GM19455 (cell line): ENCODE results near the gene ZSCAN18.
"Not testable (repeated sequence)": the region's sequence is repeated elsewhere in the genome, so short reads cannot be mapped to it uniquely, and the experiment has no call there.

Experiments used
- ATAC-seq: cut with Tn5 transposase; IDR thresholded peaks from one replicate; pipeline ENCODE4 v1.9.1; 2021; ENCODE audit not compliant: unreplicated experiment

The ZSCAN18 gene

GRCh38 chr19:58097781-58098681 is at the start of gene ZSCAN18:
TSS of gene ZSCAN18 (minus strand) at chr19:58098231. CDS start at chr19:58090267, 7,964 bp downstream.
- ATAC-seq = no peak

- not testable (repeated sequence) for ATAC-seq
Measured at GRCh38 chr19:58147475-58147874, 49.4 kb upstream of the ZSCAN18 start.

DNA sequence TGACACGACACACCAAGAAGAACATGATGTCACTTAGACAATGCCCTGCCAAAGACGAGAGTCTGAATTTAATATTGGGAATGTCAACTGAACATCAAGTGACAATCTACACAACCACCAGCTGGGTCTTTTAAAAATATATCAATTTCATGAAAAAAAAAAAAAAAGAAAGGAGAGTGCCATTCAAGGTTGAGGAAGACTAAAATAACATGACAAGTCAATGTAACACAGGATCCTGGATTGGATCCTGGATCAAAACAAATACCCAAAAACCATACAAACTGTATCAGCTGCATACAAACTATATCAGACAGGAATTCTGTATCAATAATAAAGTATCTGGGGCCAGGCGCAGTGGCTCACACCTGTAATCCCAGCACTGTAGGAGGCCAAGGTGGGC is 47.8 kb upstream of the ZSCAN18 start:
- ATAC-seq = no peak

- ATAC-seq = no peak
Measured at GRCh38 chr19:58134244-58134643, 36.2 kb upstream of the ZSCAN18 start.

DNA sequence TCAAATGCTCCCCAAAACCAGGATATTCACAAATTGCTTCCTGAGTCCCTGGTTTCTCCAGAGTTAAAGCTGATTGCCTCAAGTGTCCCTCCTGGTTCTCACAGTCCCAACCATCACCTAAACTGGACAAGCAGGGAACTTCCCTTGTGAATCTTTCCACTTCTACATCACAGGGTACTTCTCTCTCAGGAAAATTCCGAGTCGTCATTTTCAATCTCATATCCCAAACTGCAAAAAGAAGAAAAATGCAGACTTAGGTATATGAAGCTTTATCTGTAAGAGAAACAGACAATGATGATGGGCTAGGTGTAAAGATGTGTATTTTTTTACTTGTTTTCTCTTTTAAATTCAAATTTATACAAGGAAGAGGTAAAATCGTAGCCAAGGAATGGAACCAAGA is 31.3 kb upstream of the ZSCAN18 start:
- ATAC-seq = no peak

GRCh38 chr19:58128041-58128685 is 30.1 kb upstream of the ZSCAN18 start:
- ATAC-seq = no peak

DNA sequence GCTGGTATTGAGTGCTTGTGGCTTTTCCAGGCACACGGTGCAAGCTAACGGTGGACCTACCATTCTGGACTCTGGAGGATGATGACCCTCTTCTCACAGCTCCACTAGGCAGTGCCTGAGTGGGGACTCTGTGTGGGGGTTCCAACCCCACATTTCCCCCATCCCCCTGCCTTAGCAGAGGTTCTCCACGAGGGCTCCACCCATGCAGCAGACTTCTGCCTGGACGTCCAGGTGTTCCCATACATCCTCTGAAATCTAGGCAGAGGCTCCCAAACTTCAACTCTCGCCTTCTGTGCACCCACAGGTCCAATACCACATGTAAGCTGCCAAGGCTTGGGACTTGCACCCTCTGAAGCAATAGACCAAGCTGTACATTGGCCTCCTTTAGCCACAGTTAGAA is 25.3 kb upstream of the ZSCAN18 start:
- no peak for ATAC-seq

GRCh38 chr19:58118979-58119733 is 21.1 kb upstream of the ZSCAN18 start:
- no peak for ATAC-seq

DNA sequence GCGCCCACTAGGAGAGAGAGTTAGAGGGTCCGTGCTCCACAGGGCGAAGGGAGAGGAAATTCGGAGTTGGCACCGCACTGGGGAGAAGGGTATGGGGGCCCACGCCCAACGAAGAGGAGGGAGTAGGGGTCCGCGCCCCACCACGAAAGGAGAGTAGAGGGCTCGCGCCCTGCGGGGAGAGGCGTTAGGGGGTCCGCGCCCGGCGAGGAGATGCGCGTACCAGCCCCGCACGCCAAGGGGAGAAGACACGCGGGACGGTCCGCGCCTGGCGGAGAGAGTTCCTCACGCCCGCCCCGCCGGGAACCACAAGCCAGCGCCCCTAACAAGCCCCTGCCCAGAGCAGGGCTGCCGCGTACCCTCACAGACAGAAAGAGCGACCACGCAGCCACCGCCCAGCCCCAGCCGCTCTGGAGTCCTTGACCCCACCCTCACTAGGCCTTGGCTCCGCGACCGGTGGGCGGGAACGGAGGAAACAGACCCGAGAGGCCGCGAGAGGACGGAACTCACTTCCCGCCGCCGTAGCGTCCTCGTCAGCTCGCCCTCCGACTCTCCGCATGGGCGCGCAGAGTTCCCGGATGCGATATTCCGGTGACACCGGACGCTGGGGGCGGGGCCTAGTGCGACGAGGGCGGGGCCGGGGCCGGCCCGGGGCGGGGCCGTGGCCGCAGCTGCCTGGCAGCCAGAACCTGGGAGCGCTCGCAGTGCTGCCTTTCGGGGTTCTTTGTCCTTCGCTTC is 20.0 kb upstream of the ZSCAN18 start:
- no peak for ATAC-seq

DNA sequence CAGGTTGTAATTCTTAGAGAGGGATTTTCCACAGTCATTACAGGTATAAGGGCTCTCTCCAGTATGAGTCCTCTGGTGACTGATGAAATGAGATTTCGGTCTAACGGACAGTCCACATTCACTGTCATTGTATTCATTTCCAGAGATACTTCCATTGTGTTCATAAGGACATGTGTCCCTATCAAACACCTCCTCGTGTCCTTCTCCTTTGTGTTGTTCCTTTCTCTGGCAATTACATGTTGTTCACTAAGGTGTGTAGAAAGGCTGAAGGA is 10.5 kb upstream of the ZSCAN18 start:
- no peak for ATAC-seq

- no peak for ATAC-seq
Measured at GRCh38 chr19:58107778-58108545, 9.9 kb upstream of the ZSCAN18 start.

GRCh38 chr19:58098682-58098998 is 609 bp upstream of the ZSCAN18 start:
- ATAC-seq = no peak

DNA sequence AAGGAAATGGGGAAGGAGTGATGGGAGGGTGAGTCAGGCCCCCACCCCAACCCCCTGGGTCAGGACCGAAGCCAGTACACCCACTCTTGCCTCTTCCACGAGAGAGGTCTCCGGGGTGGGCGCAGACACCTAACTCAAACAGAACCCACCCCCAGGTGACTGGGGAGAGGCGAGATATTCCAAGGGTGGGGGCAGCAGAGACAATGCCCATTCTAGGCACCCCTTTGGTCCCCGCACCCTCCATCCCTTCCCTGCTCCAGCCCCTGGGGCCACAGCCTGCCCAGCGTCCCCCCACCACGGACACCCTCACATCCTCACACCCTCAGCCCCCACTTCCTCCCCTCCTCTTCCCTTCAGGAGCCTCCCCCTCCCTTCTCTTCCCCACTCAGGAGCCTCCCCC is 682 bp downstream of the ZSCAN18 start:
- ATAC-seq = no peak

- no peak for ATAC-seq
Measured at GRCh38 chr19:58096884-58097283, 1.1 kb downstream of the ZSCAN18 start.

DNA sequence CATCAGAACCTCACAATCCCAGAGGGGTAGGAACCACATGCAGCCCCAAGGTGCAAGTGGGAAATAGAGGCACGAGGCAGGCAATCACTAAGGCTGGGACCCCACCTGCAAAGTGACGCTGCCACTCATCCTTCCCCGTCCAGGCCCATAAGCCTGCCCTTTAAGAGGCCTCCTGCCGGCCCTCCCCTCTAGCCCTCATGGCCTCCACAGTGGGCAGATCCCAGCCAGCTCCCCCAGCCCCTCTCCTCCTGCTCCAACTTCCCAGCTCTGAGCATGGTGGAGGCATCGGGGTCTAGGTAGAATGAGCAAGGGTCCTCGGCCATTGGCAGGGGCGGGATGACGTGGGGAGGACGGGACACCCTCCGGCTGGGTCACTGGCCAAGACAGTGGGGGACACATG is 2.7 kb downstream of the ZSCAN18 start:
- ATAC-seq = no peak

GRCh38 chr19:58093071-58093470 is 5.0 kb downstream of the ZSCAN18 start:
- no peak for ATAC-seq

GRCh38 chr19:58091251-58091995 is 6.6 kb downstream of the ZSCAN18 start:
- ATAC-seq = no peak

- ATAC-seq = no peak
Measured at GRCh38 chr19:58089846-58090245, 8.2 kb downstream of the ZSCAN18 start.

DNA sequence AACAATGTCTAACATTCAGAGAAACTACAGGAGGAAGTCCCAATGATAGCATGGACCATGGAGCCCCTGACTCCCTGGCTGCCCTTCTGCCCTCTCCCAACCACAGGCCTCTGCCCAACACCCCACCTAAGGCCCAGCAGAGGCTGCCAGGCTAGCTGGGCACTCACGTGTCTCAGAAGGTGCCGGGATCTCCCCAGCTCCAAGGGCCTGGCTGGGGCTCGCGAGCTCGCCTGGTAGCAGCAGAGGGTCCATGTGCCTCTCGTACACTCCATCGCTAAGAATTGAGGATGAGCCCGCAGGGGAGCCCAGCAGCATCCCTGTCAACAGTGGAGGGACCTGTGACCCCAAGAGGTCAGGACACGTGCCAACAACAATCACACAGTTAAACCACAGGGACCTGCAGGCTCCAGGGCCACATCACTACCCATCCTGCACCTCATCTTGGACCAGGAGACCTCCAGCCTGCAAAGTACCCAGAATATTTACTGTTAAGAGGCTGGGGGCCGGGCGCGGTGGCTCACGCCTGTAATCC is 9.4 kb downstream of the ZSCAN18 start:
- ATAC-seq = no peak
